COR-L47 (cell line): Measurements from ENCODE around the gene RGL3.
A peak's percentile ranks its signal among the peaks of the same experiment; 100 is the strongest.
"Not testable (repeated sequence)": the region's sequence is repeated elsewhere in the genome, so short reads cannot be mapped to it uniquely, and the experiment has no call there.

Experiments
- DNase-seq: peaks from one replicate; lab custom pipeline; 2025; lab: John Stamatoyannopoulos, UW

Gene RGL3

DNA sequence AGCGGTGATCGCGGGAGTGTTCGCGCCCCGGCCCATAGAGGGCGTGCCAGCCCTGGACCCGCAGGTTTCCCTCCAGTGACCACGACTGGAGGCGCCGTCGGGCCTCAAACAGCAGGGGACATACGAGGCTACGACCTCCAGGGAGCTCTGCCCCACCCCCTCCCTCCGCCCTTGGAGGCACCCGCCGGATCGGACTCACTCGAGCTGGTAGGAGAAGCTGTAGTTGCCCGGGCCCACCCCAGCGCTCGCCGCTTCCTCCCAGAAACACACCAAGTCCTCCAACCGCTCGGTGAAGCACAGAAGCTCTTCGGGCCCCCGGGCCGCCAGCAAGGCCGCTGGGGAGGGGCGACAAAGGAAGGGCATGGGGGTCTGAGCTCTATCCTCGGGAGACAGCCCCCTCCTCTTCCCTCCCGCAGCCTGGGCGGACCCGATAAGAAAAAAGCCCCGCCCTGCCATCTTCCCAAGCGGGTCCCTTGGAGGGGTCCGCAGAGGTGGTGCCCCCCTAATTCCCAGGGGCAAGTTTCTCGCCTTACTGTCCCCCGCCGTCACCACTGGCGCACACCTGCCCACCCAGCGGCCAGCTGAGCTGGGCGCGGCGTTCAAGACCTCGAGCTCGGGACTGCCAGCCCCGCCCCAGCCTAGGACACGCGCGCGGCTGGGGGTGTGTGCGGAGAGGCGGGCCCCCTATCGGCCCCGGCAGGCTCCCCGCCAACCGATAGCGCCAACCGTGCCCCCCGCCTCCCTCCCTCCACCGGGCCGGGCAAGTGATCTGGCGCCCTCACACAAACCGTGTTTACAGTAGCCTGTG lies 36.0 kb downstream of the RGL3 start:
- peak; percentile 20 for DNase-seq

DNA sequence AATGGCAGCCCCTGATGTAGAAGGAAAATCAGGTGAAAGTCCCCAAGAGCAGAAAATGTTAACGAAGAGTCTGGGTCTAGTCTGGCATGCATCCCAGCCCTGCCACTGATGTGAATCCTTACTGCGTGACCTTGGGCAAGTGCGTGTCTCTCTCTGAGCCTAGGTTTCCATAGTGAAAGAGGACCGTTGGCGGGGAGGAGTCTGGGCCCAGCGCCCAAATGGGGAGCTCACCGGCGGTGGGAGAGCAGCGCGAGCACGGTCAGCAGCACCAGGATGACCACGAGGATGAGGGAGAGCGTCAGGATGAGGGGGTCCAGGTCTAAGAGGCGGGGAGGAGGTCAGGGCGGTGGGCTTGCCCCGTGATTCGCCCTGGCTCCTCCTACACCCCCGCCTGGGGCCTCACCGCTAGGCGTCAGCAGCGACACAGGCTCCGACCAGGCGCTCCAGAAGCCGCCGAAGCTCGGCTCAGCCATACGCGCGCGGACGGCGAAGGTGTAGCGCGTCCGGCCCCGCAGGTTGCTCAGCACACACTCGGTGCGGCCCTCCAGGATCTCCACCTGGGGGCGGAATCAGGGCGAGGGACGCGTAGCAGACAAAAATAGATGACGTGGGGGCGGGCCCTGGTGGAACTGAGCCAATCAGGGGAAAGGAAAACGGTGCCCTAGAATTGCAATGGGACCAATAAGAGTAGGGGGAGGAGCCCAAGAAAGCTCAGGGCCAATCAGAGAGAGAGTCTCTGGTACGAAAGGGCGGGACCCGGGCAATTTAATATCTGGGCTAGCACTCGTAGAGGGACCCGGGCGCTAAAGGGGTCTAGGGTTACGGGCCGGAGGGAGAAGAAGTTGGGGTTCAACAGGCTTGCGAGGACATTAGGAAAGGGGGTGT lies 38.2 kb downstream of the RGL3 start:
- peak; percentile 96 for DNase-seq

DNA sequence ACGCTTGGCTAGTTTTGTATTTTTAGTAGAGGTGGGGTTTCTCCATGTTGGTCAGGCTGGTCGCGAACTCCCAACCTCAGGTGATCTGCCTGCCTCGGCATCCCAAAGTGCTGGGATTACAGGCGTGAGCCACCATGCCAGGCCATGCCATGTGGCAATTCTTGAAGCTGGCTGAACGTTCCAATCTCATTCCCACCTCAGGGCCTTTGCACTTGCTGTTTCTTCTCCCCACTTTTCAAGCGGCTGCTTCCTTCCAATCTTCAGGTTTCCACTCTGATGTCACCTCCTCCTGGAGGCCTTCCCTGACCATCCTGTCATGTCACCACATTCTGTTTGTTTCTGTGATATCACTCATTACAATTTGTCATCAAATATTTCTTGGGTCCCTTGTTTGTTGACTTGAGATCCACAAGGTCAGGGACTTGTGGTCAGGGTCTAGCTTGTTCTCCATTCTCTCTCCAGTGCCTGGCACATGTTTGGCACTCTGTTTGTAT lies 39.2 kb downstream of the RGL3 start:
- DNase-seq, result no peak

DNA sequence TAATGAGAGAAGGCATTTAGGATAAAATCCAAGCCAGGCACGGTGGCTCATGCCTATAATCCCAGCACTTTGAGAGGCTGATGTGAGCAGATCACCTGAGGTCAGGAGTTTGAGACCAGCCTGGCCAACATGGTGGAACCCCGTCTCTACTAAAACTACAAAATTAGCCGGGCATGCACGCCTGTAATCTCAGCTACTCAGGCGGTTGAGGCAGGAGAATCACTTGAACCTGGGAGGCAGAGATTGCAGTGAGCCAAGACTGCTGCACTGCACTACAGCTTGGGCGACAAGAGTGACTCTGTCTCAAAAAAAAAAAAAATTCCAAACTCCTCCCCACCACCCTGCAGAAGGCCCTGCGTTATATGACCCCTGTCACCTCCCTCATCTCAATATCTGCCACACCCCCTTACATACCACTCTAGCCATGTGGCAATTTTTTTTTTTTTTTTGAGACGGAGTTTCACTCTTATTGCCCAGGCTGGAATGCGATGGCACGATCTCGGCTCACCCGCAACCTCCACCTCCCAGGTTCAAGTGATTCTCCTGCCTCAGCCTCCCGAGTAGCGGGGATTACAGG lies 39.8 kb downstream of the RGL3 start:
- not testable (repeated sequence) for DNase-seq

DNA sequence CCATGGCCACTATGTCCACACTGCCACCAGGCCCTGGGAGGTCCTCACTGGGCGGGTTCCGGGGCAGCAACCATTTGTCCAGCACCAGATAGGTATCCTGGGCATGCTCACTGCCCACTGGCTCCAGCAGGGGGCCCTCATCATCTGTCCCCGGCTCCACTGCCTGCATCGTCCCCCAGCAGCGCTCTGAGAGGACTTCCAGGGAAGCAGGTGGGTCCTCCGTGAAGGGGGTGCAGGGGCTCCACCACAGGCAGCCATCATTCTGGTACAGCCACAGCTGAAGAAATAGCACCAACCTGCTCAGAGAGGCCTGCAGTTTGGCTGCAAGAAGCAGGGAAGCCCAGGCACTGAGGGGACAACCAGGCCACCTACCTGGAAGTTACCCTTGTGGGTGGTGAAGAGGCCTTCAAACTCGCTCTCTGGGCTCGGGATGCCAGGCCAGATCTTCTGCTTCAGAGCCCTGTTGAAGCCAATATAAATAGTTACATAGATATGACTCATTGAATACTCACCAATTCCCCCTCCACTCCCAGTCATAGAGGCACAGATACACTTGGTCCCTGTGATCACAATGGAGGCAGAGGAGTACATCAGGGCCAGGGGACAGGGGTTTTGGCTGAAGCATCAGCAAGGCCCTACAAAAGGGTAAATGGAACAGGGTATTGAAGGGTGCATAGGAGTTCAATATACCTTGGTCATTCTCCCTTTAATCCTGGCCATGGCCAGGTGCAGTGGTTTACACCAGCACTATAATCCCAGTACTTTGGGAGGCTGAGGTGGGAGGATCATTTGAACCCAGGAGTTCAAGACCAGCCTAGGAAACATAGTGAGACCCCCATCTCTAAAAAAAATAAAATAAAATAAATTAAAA lies 40.6 kb downstream of the RGL3 start:
- DNase-seq, result peak; percentile 40

DNA sequence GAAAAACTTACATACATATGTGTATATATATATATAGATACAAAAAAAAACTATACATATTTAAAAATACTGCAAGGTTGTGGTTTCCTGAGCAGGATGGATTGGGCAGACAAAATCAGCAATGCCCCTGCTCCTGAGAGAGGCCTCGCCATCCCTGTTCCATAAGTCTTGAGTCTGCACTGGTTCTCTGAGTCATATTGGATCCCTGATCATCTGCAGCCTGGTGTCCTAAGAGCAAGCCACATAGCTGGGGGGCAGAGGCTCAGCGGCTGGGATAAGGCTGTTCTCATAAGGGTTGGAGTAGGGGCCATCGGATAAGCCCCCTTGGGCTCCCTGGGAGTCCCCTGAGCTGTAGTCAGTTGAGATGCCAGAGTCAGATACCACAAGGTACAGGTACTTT lies 41.4 kb downstream of the RGL3 start:
- DNase-seq, result no peak

DNA sequence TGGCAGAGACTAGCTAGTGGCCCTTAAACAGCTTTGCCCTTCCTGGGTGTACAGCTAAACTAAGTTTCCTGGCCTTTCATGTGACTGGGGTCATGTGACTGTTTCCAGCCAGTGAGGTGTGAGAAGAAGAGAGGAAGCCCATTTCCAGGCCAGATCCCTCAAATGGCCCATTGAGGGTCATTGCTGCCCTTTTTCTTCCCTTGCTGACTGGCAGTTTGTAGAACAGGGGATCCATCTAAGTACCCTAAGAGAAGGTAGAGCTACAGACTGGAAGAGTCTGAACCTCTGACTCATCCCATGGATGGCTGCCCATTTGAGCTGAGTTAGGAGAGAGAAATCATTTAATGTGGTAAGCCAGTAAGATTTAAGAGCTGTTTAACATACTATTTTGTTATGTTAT lies 41.9 kb downstream of the RGL3 start:
- DNase-seq, result no peak

DNA sequence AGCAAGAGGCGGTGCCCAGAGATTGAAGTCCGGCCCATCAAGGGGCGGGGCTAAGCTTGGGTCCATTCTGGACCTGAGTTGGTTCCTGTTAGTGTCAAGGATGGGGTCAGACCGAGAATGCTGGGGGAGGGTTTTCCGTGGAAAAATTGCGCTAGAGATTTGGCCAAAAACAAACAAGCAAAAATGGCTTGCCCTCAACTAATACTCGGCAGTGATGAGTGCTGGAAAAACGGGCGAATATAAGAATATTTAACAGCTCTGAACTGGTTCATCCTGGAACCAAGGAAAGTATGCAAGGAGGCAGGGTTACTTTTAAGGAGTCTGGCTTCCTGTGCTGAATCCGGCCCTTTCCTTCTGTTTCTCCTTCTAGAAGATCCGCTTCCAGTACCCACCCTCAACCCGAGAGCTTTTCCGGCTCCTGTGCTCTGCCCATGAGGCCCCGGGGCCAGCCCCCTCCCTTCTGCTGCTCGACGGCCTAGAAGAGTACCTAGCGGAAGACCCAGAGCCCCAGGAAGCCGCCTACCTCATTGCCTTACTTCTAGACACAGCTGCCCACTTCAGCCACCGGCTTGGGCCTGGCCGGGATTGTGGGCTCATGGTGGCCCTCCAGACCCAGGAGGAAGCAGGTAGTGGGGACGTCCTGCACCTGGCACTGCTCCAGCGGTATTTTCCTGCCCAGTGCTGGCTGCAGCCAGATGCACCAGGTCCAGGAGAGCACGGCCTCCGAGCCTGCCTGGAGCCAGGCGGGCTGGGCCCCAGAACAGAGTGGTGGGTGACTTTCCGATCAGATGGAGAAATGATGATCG lies 43.8 kb downstream of the RGL3 start:
- peak; percentile 18 for DNase-seq

DNA sequence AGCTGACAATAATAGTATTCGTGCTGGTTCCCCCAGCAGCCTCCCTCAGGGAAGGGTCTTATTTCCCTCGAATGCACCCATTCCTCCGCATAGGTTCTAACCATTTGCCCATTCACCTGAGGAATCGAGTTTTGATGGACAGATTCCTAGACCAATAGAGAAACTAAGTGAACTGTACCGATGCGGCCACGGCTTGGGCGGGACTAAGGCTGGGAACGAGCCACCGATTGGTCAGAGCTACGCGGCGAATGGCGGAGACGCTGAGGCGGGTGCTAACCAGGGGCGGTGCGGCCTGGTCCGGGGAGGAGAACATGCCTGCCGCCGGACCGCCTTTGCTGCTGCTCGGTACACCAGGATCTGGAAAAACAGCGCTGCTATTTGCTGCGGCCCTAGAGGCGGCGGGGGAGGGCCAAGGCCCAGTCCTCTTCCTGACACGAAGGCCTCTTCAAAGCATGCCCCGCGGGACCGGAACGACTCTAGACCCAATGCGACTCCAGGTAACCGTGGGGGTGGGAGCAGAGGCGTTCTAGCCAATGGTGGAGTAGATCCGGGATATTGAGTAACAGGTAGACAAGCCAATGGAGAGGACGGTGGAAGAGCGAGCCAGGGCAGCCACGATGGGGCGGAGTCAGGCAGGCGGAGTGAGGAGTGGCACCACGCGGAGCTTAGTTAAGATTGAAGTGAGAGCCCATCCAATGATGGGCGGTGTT lies 44.5 kb downstream of the RGL3 start, which contains the start of gene SWSAP1:
Gene SWSAP1, plus strand, starts transcription at position 234 of the 710 bp plus-strand sequence. Its CDS starts 15 bp downstream, at position 249.
- peak; percentile 99 for DNase-seq

DNA sequence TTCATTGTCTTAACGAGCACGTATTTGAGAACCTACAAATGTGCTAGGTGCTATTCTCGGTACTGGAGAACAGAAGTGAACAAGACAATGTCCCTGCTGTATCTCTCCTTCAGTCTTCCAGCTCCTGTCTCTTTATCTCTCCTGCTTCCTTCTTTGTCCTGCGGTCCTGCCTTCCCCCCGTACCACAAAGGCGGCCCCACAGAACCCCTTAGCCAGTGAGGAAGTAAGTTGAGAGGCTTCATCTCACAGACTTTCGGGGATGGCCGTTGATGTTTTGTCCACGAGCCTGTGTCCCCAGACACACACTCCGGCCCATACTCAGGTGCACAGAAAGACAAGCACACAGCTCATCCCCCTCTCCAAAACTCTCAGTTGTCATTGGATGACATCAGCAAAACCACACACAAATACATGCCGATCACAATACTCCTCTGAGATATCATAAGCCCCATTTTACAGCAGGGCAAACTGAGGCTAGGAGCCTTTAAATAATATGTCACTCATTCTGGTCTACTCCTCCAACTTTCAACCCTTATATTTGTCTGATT lies 45.2 kb downstream of the RGL3 start:
- no peak for DNase-seq

DNA sequence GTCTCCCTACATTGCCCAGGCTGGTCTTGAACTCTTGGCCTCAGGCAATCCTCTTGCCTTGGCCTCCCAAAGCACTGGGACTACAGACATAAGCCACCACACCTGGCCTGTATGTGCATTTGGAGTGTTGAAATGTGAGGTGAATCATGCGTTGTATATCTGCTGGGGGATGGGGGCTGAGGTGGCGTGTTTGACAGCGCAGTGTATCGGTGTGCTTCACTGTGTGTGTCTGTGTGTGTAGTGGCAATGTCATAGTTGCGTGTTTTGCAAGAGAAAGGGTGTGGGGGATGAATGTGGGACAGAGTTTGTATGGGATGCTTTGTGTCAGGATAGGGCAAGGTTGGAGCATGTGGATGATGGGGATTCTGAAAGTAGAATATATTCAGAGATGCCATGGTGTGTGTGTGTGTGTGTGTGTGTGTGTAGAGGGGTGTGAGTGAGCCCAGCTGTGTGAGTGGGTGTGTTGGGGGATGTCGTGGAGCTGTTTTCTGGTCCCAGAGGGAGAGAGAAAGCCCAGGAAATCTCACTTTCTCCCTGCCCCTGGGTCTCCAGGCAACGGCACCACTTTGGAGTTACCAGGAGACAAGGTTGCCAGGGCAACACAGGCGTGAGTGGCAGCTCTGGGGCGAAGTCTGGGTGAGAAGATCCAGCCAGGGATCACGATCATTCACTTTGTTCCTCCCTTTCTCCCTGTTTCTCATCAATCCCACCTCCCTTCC lies 45.8 kb downstream of the RGL3 start:
- peak; percentile 89 for DNase-seq

DNA sequence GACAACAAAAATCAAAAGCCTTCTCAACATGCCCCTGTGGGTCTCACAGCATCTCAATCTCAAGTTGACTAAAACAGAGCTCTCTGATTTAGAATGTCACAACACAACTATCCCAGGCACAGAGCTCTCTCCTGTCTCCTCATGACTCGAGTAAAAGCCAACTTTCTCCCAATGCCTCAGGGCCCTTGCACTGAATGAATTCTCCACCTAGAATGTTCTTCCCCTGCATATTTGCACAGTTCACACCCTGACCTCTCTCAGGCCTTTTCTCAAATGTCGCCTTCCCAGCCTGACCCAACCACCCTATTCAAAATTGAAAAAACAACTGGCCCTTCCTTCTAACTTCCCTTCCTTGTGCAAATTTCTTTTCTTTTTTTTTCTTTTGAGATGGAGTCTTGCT lies 48.4 kb downstream of the RGL3 start:
- DNase-seq, result no peak

DNA sequence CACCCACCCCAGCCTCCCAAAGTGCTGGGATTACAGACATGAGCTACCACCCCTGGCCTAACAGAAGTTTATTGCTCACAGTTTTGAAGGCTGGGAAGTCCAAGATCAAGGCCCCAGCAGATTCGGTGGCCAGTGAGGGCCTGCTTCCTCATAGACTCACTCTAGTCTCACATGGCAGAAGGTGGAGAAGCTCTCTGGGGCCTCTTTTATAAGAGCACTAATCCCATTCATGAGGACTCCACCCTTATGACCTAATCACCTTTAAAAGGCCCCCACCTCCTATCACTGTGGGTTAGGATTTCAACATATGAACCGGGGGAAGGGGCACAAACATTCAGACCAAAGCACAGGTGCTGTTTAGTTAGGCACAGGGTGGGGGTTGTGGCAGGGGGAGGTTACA lies 51.6 kb downstream of the RGL3 start:
- DNase-seq, result no peak

DNA sequence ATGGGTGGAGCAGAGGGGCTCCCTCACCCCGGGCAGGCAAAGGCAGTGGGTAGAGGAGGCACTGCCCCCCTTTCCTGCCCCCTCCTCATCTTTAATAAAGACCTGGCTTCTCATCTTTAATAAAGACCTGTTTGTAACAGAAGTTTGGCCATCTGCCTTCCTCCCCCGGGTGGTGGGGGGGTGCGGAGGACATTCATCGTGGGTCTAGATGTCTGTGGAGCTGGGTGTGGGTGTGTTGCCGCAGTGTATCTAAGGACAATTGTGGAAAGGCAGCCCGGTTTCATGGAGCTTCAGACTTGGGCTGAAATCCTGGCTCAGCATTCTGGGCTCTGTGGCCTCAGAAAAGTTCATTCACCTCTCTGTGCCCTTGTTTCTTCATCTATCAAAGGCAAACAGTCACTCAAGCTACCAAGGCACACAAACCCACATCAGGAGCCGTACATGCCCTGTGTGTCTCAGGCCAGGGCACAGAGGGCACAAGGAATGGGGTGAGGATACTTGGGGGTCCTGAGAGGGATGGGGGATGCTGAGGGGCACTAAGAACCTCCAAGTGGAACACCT lies 53.5 kb downstream of the RGL3 start:
- no peak for DNase-seq

DNA sequence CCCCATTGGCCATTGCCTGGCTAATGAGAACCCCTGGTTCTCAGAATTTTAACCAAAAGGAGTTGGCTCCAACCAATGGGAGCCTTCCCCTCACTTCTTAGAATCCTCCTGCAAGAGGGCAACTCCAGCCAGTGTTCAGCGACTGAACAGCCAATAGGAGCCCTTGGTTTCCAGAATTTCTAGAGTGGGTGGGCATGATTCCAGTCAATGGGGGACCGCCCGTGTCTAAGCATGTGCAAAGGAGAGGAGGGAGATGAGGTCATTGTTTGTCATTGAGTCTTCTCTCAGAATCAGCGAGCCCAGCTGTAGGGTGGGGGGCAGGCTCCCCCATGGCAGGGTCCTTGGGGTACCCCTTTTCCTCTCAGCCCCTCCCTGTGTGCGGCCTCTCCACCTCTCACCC lies 54.2 kb downstream of the RGL3 start:
- no peak for DNase-seq

DNA sequence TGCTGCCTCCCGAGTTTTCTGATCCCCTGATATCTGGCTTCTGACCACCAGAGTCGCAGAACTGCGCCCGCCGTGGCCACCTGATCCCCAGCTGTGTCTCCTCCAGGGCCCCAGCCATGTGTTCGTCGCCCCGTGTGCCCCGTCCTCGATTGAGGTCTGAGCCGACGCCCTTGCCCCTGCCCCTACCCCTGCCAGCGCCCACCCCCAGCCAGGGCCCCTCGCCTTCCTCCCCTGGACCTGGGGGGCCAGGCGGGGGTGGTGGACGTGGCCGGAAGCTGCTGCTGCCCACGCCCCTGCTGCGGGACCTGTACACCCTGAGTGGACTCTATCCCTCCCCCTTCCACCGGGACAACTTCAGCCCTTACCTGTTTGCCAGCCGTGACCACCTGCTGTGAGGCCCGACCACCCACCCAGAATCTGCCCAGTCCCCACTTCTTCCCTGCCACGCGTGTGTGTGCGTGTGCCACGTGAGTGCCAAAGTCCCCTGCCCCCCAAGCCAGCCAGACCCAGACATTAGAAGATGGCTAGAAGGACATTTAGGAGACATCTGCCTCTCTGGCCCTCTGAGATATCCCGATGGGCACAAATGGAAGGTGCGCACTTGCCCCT lies 54.7 kb downstream of the RGL3 start:
- DNase-seq, result no peak

DNA sequence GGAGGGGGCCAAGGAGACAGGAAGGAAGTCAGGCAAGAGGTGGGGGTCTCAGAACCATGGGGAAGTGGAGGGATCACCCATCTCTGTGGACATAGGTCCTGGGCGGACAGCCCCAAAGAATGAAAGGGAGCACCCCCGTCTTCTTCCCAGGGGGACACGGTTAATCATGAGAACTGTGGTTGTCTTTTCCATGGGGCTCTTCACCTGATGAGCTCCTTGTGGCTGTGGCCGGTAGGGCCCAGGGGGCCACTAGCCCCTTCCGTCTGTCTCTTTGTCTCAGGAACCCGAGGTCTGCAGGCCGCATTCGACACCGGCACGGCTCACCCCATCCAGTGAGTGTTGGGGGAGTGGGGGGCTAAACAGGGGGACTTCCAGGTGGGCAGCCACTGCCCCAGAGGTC lies 55.2 kb downstream of the RGL3 start:
- no peak for DNase-seq
